GM12891 (cell line): ENCODE data around the gene PERCC1.

Experiments
- PAX5 ChIP-seq: IDR thresholded peaks from 2 replicates; pipeline ENCODE4 v1.6.1; 2011; ENCODE audit warnings: low read length, moderate library complexity, mild to moderate bottlenecking; ENCODE audit not compliant: insufficient read depth, severe bottlenecking
- POLR2A ChIP-seq: IDR thresholded peaks from 2 replicates; pipeline ENCODE4 v1.6.1; 2011; ENCODE audit warnings: low read depth, low read length, control low read depth
- POLR2AphosphoS5 ChIP-seq: IDR thresholded peaks from 2 replicates; pipeline ENCODE4 v1.6.1; 2011; ENCODE audit warnings: low read depth, low read length, control low read depth
- TAF1 ChIP-seq: IDR thresholded peaks from 2 replicates; pipeline ENCODE4 v1.6.1; 2011; ENCODE audit warnings: low read depth, low read length, control low read depth

DNA sequence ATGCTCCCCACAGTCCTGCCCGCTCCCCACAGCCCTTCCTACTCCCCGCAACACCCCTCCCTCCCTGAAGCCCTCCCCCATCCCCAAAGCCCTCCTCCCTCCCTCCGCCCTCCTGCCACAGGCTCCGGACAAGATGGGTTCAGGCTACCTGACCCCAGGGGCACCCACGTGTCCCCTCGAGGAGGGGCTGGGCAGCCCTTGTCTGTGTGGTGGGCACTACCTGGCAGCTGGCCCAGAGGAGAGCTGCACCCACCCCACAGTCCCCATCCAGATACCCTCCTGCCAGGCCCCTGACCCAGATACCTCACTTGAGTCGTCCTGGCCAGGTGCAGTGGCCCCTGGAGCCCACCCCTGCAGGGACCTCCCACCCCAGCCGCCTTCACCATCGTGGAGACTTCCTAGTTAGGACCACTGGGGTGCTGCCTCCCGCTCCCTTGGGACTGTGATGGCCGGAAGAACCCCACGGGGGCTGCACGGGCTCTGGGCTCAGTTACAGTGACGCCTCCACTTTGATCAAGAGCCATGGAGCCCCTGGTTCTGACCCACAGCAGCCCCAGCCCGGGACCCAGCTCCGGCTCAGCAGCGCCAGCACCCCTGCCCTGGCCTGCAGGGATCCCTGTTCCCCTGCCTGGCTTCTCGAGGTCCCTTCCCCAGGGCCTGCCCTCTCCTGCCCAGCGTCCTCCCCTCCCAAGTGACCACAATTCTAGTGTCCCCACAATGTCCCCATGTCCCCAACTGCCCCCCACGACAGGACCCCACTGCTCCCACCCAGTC lies 806 bp downstream of the PERCC1 start:
- no peak for TF ChIP-seq POLR2A
- no peak for TF ChIP-seq TAF1
- no peak for TF ChIP-seq POLR2AphosphoS5
- no peak for TF ChIP-seq PAX5
